ENCODE measurements around the gene MAML3. TPM values are rescaled to one million over a fixed set of nuclear protein-coding genes. Genes with fewer than 3 reads are reported as not detected.

The MAML3 gene
- polyA plus RNA-seq, 1 donor (not counting 4 experiments of a cell fraction or from before 2014, with no cell fraction given): 0.68 TPM

DNA sequence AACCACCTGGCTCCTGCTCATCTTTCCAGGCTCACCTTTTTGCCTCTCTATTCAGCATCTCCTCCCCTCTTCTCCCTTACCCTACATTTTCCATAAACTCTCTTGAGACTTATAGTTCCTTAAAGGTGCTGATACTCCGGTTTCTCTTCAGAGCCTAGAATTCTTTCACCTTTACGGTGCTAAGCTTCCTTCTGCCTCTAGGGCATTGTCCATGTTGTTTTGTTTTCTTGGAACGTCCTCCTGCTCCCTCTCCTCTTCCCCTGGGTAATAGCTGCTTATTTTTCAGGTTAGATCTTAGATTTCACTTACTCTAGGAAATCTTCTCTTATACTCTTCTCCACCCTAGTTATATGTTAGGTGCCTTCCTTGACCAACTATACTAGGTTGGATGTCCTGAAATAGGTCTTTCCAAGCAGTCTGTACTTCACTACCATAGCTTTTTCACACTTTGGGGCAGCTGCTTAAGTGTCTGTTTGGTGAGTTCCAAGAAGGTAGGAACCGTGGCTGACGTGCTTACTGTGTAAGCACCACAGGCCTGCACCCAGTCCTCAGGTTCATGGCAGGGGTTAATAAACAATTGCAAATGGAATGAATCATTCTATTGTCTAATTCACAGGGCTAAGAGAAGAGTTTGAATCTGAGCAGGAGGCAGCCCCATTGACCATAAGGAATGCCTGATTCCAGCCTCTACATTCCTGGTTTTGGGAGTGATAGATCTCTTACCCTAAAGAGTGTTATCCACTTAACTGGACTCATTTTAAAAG, 260.8 kb downstream of the MAML3 start:
- H3K9me3 ChIP-seq (ENCODE audit: control insufficient read depth, low read depth, low read length): no peaks in the 10 kb centered on the region
- TF ChIP-seq, protein P1, sequence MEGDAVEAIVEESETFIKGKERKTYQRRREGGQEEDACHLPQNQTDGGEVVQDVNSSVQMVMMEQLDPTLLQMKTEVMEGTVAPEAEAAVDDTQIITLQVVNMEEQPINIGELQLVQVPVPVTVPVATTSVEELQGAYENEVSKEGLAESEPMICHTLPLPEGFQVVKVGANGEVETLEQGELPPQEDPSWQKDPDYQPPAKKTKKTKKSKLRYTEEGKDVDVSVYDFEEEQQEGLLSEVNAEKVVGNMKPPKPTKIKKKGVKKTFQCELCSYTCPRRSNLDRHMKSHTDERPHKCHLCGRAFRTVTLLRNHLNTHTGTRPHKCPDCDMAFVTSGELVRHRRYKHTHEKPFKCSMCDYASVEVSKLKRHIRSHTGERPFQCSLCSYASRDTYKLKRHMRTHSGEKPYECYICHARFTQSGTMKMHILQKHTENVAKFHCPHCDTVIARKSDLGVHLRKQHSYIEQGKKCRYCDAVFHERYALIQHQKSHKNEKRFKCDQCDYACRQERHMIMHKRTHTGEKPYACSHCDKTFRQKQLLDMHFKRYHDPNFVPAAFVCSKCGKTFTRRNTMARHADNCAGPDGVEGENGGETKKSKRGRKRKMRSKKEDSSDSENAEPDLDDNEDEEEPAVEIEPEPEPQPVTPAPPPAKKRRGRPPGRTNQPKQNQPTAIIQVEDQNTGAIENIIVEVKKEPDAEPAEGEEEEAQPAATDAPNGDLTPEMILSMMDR (optimal IDR thresholded peaks at IDR 0.05 in 1 of 3, IDR thresholded peaks at IDR 0.05 in 1 of 3, conservative IDR thresholded peaks at IDR 0.05 in 1 of 3; ENCODE audit: extremely low read depth in 1 of 3, insufficient read depth in 2 of 3, low read length in 3 of 3): peak in 2 of 3 experiments; percentile 28 to 33
- no peak for TF ChIP-seq EZH2 (IDR thresholded peaks at IDR 0.05; ENCODE audit: low read length)
- no peak overlapping the region for H3K9ac ChIP-seq (ENCODE audit: control insufficient read depth, extremely low read depth, insufficient read depth, low read length)
- peaks cover 3% of the 10 kb centered on the region for H3K27me3 ChIP-seq (ENCODE audit: control insufficient read depth, extremely low read depth, insufficient read depth, low read length)
- H3K79me2 ChIP-seq (ENCODE audit: control insufficient read depth, insufficient read depth, low read length): no peaks in the 10 kb centered on the region
- H3K4me3 ChIP-seq (ENCODE audit: control insufficient read depth in 2 of 3, extremely low read depth in 1 of 3, insufficient read depth in 2 of 3, low read depth in 1 of 3, low read length in 3 of 3): peak overlapping the region in 1 of 3 experiments; percentile 9
- H3K4me2 ChIP-seq (ENCODE audit: control insufficient read depth, extremely low read depth, insufficient read depth, low read depth, low read length): peak overlapping the region; percentile 35
- H3K36me3 ChIP-seq (ENCODE audit: control insufficient read depth in 2 of 2, extremely low read depth in 1 of 2, insufficient read depth in 2 of 2, low read length in 2 of 2): no peaks in the 10 kb centered on the region
- DNase-seq (ENCODE audit: low read depth, low spot score): no peak
- no peak overlapping the region for H3K27ac ChIP-seq (ENCODE audit: control insufficient read depth, insufficient read depth, low read length)
- FAIRE-seq: peak; percentile 34
- no peaks in the 10 kb centered on the region for H4K20me1 ChIP-seq (ENCODE audit: control insufficient read depth, extremely low read depth, insufficient read depth, low read length)
- dilution Hi-C loops (cut with MboI; ENCODE audit: extremely low pct_ligation_motif_present, low sequenced_read_pairs): no loop called here
- peaks cover 37% of the 10 kb centered on the region for H3K4me1 ChIP-seq (ENCODE audit: control insufficient read depth, extremely low read depth, insufficient read depth, low read length)
- H3K9me1 ChIP-seq (ENCODE audit: control insufficient read depth, extremely low read depth, insufficient read depth, low read length): no peaks in the 10 kb centered on the region
- peak overlapping the region; percentile 36 for H2AFZ ChIP-seq (ENCODE audit: control insufficient read depth, low read length)

DNA sequence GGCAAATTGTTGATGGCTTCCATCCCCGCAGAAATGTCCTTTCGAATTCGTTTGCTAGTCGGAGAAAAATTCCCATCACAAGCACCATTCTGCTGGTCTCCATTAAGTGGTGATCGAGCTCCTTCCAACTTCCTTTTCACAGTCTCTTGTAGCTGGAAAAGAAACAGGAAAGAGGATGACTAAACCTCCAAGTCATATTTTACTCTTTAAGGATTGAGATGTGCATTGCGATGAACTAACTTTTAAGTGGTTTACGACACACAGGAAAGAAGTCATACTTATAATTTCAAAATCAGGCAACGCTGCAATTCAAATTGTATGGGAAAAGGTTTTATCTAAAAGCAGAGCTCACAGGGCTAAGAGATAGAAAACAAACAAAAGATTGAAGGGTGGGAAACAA, 263.2 kb downstream of the MAML3 start:
- Histone ChIP-seq H2AFZ (ENCODE audit: control insufficient read depth, low read length) (no peak overlapping the region), H3K27me3 (ENCODE audit: control insufficient read depth, extremely low read depth, insufficient read depth, low read length) (no peaks in the 10 kb centered on the region), H3K4me3 (ENCODE audit: control insufficient read depth in 2 of 3, extremely low read depth in 1 of 3, insufficient read depth in 2 of 3, low read depth in 1 of 3, low read length in 3 of 3) (no peak overlapping the region), H3K9me1 (ENCODE audit: control insufficient read depth, extremely low read depth, insufficient read depth, low read length) (no peaks in the 10 kb centered on the region), H3K79me2 (ENCODE audit: control insufficient read depth, insufficient read depth, low read length) (no peaks in the 10 kb centered on the region), H3K9ac (ENCODE audit: control insufficient read depth, extremely low read depth, insufficient read depth, low read length) (no peak overlapping the region), H3K4me1 (ENCODE audit: control insufficient read depth, extremely low read depth, insufficient read depth, low read length) (peaks cover 44% of the 10 kb centered on the region), H3K27ac (ENCODE audit: control insufficient read depth, insufficient read depth, low read length) (no peak overlapping the region), H4K20me1 (ENCODE audit: control insufficient read depth, extremely low read depth, insufficient read depth, low read length) (no peaks in the 10 kb centered on the region), H3K4me2 (ENCODE audit: control insufficient read depth, extremely low read depth, insufficient read depth, low read depth, low read length) (no peak overlapping the region), H3K9me3 (ENCODE audit: control insufficient read depth, low read depth, low read length) (no peaks in the 10 kb centered on the region), H3K36me3 (ENCODE audit: control insufficient read depth in 2 of 2, extremely low read depth in 1 of 2, insufficient read depth in 2 of 2, low read length in 2 of 2) (no peaks in the 10 kb centered on the region)
- TF ChIP-seq, protein P1 (optimal IDR thresholded peaks at IDR 0.05 in 1 of 3, IDR thresholded peaks at IDR 0.05 in 1 of 3, conservative IDR thresholded peaks at IDR 0.05 in 1 of 3; ENCODE audit: extremely low read depth in 1 of 3, insufficient read depth in 2 of 3, low read length in 3 of 3): no peak
- no peak for TF ChIP-seq EZH2 (IDR thresholded peaks at IDR 0.05; ENCODE audit: low read length)
- peak; percentile 62 for FAIRE-seq
- dilution Hi-C loops (cut with MboI; ENCODE audit: extremely low pct_ligation_motif_present, low sequenced_read_pairs): no loop called here
- DNase-seq (ENCODE audit: low read depth, low spot score): no peak
